ENCODE data around the gene WDPCP. TPM values are rescaled to one million over a fixed set of nuclear protein-coding genes. Genes with fewer than 3 reads are reported as not detected.

Gene WDPCP
- total and polyA plus RNA-seq, 10 of the 15 experiments (the other 5 are each of a cell fraction or from before 2014, with no cell fraction given) = 2.1 to 7.9 (median 4.6) TPM

GRCh38 chr2:63124218-63124617 is 464.1 kb downstream of the WDPCP start:
- intact Hi-C loops (cut with micrococcal nuclease; ENCODE audit: unreplicated experiment) (no loop called here), in situ Hi-C loops (cut with MboI) (no loop called here)
- ChIA-PET POLR2A (interaction anchor here (0.6 kb wide), 1 partner anchor 1050 kb away, joined by 5 read pairs; no protein-coding TSS in a partner anchor), CTCF (interaction anchor here (0.6 to 1.0 kb wide), 3 partner anchors 14 to 666 kb away, joined by 3 to 5 read pairs (median 3); no protein-coding TSS in a partner anchor), SMC1A (ENCODE audit: uncharacterized antibody, unreplicated experiment) (interaction anchor here (0.6 to 2.0 kb wide), 4 partner anchors 83 to 664 kb away, joined by 3 to 5 read pairs (median 4); no protein-coding TSS in a partner anchor), RAD21 (ENCODE audit: unreplicated experiment) (interaction anchor here (0.6 to 1.0 kb wide), 2 partner anchors 37 to 496 kb away, joined by 3 read pairs; no protein-coding TSS in a partner anchor)
- Histone ChIP-seq H4K20me1 (ENCODE audit: control insufficient read depth, insufficient read depth) (no peaks in the 10 kb centered on the region), H3K27me3 (replicated peaks in 1 of 2; ENCODE audit: control insufficient read depth in 2 of 2, insufficient read depth in 2 of 2, low read length in 1 of 2) (no peaks in the 10 kb centered on the region), H3K9me3 (replicated peaks; ENCODE audit: control insufficient read depth, insufficient read depth, low read length) (no peaks in the 10 kb centered on the region; the same call in 2 of the 3 replicates), H3K36me3 (ENCODE audit: control insufficient read depth in 2 of 2, insufficient read depth in 2 of 2, low read length in 1 of 2) (no peaks in the 10 kb centered on the region), H3K4me2 (ENCODE audit: control insufficient read depth, insufficient read depth) (0 out of 2 replicates have a peak overlapping the region, but pooled peaks have one; percentile 46), H3K4me1 (ENCODE audit: control insufficient read depth, insufficient read depth, low read length) (peaks cover 15% of the 10 kb centered on the region), H3K9ac (ENCODE audit: control insufficient read depth, insufficient read depth, low read length) (no peak overlapping the region), H3K79me2 (ENCODE audit: control insufficient read depth, insufficient read depth, low read length) (no peaks in the 10 kb centered on the region), H3K4me3 (no peak overlapping the region; the same call in 1 of the 2 replicates), H2AFZ (ENCODE audit: control insufficient read depth, low read depth, low read length) (no peak overlapping the region), H3K27ac (ENCODE audit: control insufficient read depth, insufficient read depth) (no peak overlapping the region)
- WGBS (ENCODE audit: insufficient coverage, insufficient replicate concordance, low lambda C conversion rate, missing lambda C conversion rate) = 0% methylated on average over 2 of the region's 2 CpGs
- BruUV-seq (replicated peaks) = no TSS peak
- TF ChIP-seq RUNX3 (IDR thresholded peaks at IDR 0.05; ENCODE audit: low read length) = peak; percentile 80
- TF ChIP-seq BCL3 (IDR thresholded peaks at IDR 0.05; ENCODE audit: borderline replicate concordance, insufficient read depth, low read depth, low read length, poor library complexity, severe bottlenecking) = peak; percentile 53
- no peak; a peak in 1 of 4 replicates for TF ChIP-seq IKZF2 (IDR thresholded peaks at IDR 0.05)
- TF ChIP-seq CREM (IDR thresholded peaks at IDR 0.05; ENCODE audit: low read depth) = peak; percentile 29; the same call in 1 of the 2 replicates
- no peak for TF ChIP-seq HDGF (IDR thresholded peaks at IDR 0.05)
- DNase-seq (ENCODE audit: low read depth, low spot score) (peak; percentile 19), ATAC-seq (peak; percentile 91), FAIRE-seq (peak; percentile 72)

DNA sequence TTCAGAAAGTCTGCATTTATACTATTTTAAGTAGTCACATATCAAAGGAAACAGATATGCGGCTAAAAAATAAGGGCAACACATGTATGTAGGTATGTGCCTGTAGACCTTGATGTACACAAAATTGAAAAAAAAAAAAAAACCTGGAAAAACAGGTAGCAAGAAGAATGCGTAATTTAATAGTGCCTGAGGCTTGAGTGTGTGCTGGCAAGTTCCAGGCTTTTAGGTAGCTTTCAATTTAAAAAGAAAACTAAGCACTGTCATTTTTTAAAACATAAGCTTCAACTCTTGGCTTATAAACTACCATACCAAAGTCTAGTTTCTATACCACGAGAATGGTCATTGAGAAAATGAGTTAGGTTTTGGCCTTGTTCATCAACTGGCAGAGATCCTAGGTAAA is 465.4 kb downstream of the WDPCP start:
- in situ Hi-C loops (cut with MboI) = no loop called here
- CTCF ChIA-PET = interaction anchor here (0.7 to 1.4 kb wide), 2 partner anchors 301 to 335 kb away, joined by 3 read pairs; no protein-coding TSS in a partner anchor
- SMC1A ChIA-PET (ENCODE audit: uncharacterized antibody, unreplicated experiment) = interaction anchor here (0.8 kb wide), 1 partner anchor 124 kb away, joined by 3 read pairs; no protein-coding TSS in a partner anchor
- Histone ChIP-seq H3K27me3 (replicated peaks in 1 of 2; ENCODE audit: control insufficient read depth in 2 of 2, insufficient read depth in 2 of 2, low read length in 1 of 2) (no peaks in the 10 kb centered on the region), H3K9me3 (replicated peaks; ENCODE audit: control insufficient read depth, insufficient read depth, low read length) (no peaks in the 10 kb centered on the region), H3K4me2 (ENCODE audit: control insufficient read depth, insufficient read depth) (no peak overlapping the region), H3K4me1 (ENCODE audit: control insufficient read depth, insufficient read depth, low read length) (peaks cover 15% of the 10 kb centered on the region), H4K20me1 (ENCODE audit: control insufficient read depth, insufficient read depth) (no peaks in the 10 kb centered on the region), H3K36me3 (ENCODE audit: control insufficient read depth in 2 of 2, insufficient read depth in 2 of 2, low read length in 1 of 2) (no peaks in the 10 kb centered on the region), H3K9ac (ENCODE audit: control insufficient read depth, insufficient read depth, low read length) (no peak overlapping the region), H3K27ac (ENCODE audit: control insufficient read depth, insufficient read depth) (no peak overlapping the region), H3K4me3 (no peak overlapping the region), H2AFZ (ENCODE audit: control insufficient read depth, low read depth, low read length) (no peak overlapping the region), H3K79me2 (ENCODE audit: control insufficient read depth, insufficient read depth, low read length) (no peaks in the 10 kb centered on the region)
- POLR2A ChIA-PET = no interaction called here
- RAD21 ChIA-PET (ENCODE audit: unreplicated experiment) = interaction anchor here (0.6 kb wide), 1 partner anchor 194 kb away, joined by 3 read pairs; no protein-coding TSS in a partner anchor
- no TSS peak for BruUV-seq (replicated peaks)
- no peak for ATAC-seq
- no peak for FAIRE-seq
- DNase-seq (ENCODE audit: low read depth, low spot score) = no peak
- 93% methylated on average over 3 of the region's 3 CpGs for WGBS (ENCODE audit: insufficient coverage, insufficient replicate concordance, low lambda C conversion rate, missing lambda C conversion rate)
- intact Hi-C loops (cut with micrococcal nuclease; ENCODE audit: unreplicated experiment) = no loop called here
- no peak for TF ChIP-seq CEBPZ (IDR thresholded peaks at IDR 0.05; ENCODE audit: low read depth, low read length)
- TF ChIP-seq, protein P1, sequence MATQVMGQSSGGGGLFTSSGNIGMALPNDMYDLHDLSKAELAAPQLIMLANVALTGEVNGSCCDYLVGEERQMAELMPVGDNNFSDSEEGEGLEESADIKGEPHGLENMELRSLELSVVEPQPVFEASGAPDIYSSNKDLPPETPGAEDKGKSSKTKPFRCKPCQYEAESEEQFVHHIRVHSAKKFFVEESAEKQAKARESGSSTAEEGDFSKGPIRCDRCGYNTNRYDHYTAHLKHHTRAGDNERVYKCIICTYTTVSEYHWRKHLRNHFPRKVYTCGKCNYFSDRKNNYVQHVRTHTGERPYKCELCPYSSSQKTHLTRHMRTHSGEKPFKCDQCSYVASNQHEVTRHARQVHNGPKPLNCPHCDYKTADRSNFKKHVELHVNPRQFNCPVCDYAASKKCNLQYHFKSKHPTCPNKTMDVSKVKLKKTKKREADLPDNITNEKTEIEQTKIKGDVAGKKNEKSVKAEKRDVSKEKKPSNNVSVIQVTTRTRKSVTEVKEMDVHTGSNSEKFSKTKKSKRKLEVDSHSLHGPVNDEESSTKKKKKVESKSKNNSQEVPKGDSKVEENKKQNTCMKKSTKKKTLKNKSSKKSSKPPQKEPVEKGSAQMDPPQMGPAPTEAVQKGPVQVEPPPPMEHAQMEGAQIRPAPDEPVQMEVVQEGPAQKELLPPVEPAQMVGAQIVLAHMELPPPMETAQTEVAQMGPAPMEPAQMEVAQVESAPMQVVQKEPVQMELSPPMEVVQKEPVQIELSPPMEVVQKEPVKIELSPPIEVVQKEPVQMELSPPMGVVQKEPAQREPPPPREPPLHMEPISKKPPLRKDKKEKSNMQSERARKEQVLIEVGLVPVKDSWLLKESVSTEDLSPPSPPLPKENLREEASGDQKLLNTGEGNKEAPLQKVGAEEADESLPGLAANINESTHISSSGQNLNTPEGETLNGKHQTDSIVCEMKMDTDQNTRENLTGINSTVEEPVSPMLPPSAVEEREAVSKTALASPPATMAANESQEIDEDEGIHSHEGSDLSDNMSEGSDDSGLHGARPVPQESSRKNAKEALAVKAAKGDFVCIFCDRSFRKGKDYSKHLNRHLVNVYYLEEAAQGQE (IDR thresholded peaks at IDR 0.05; ENCODE audit: low read depth, low read length) = no peak
